Measurements from ENCODE around the gene IRX5.

The IRX5 gene

GRCh38 chr16:54953461-54953860 is 22.8 kb downstream of the IRX5 start:
- no peak overlapping the region for H3K4me3 ChIP-seq (ENCODE audit: low read depth, low read length)
- TF ChIP-seq CTCF (IDR thresholded peaks at IDR 0.05; ENCODE audit: low read depth, low read length, missing control alignments) = no peak
- in situ Hi-C loops (cut with HindIII; ENCODE audit: low sequenced_read_pairs) = no loop called here
- DNase-seq (ENCODE audit: low read depth) = no peak

- TF ChIP-seq CTCF (IDR thresholded peaks at IDR 0.05; ENCODE audit: low read depth, low read length, missing control alignments) = no peak
- no peak for DNase-seq (ENCODE audit: low read depth)
- in situ Hi-C loops (cut with HindIII; ENCODE audit: low sequenced_read_pairs) = no loop called here
- no peak overlapping the region for H3K4me3 ChIP-seq (ENCODE audit: low read depth, low read length)
Observed at GRCh38 chr16:54954220-54954619, 23.6 kb downstream of the IRX5 start.

GRCh38 chr16:54955757-54956156 is 25.1 kb downstream of the IRX5 start:
- in situ Hi-C loops (cut with HindIII; ENCODE audit: low sequenced_read_pairs) = no loop called here
- DNase-seq (ENCODE audit: low read depth) = no peak
- no peak overlapping the region for H3K4me3 ChIP-seq (ENCODE audit: low read depth, low read length)
- TF ChIP-seq CTCF (IDR thresholded peaks at IDR 0.05; ENCODE audit: low read depth, low read length, missing control alignments) = no peak

GRCh38 chr16:54957403-54958166 is 26.9 kb downstream of the IRX5 start:
- no peak overlapping the region for H3K4me3 ChIP-seq (ENCODE audit: low read depth, low read length)
- in situ Hi-C loops (cut with HindIII; ENCODE audit: low sequenced_read_pairs) = no loop called here
- no peak for TF ChIP-seq CTCF (IDR thresholded peaks at IDR 0.05; ENCODE audit: low read depth, low read length, missing control alignments)
- no peak for DNase-seq (ENCODE audit: low read depth)

GRCh38 chr16:54962045-54962444 is 31.4 kb downstream of the IRX5 start:
- no peak for DNase-seq (ENCODE audit: low read depth)
- H3K4me3 ChIP-seq (ENCODE audit: low read depth, low read length) = no peak overlapping the region
- no peak for TF ChIP-seq CTCF (IDR thresholded peaks at IDR 0.05; ENCODE audit: low read depth, low read length, missing control alignments)
- in situ Hi-C loops (cut with HindIII; ENCODE audit: low sequenced_read_pairs) = no loop called here

- no peak for DNase-seq (ENCODE audit: low read depth)
- TF ChIP-seq CTCF (IDR thresholded peaks at IDR 0.05; ENCODE audit: low read depth, low read length, missing control alignments) = no peak
- in situ Hi-C loops (cut with HindIII; ENCODE audit: low sequenced_read_pairs) = no loop called here
- H3K4me3 ChIP-seq (ENCODE audit: low read depth, low read length) = no peak overlapping the region
Observed at GRCh38 chr16:54964239-54964638, 33.6 kb downstream of the IRX5 start.

Measured in astrocyte of the cerebellum (primary cell).